ENCODE measurements around the gene KLF17. TPM values are rescaled to one million over a fixed set of nuclear protein-coding genes. Genes with fewer than 3 reads are reported as not detected.

KLF17 gene
- total RNA-seq, 2 experiments from 2014 or later: not detected

- Histone ChIP-seq H3K4me1 (ENCODE audit: insufficient read depth, low read length, poor library complexity, severe bottlenecking) (peaks cover 10% of the 10 kb centered on the region), H3K79me2 (ENCODE audit: insufficient read depth, low read depth, low read length) (no peaks in the 10 kb centered on the region), H3K4me3 (ENCODE audit: low read depth, low read length, poor library complexity, severe bottlenecking) (no peak overlapping the region), H3K36me3 (ENCODE audit: insufficient read depth, low read length) (no peaks in the 10 kb centered on the region), H2AFZ (ENCODE audit: low read length) (no peak overlapping the region), H3K9me2 (ENCODE audit: insufficient read depth, low read length) (no peaks in the 10 kb centered on the region), H3K4me2 (ENCODE audit: low read length) (no peak overlapping the region), H3K9me3 (ENCODE audit: low read length) (no peaks in the 10 kb centered on the region), H3K27ac (ENCODE audit: low read depth, low read length, poor library complexity, severe bottlenecking) (no peak overlapping the region), H4K20me1 (ENCODE audit: insufficient read depth, low read length) (no peaks in the 10 kb centered on the region)
- ChIA-PET POLR2A (no interaction called here), CTCF (ENCODE audit: unreplicated experiment) (no interaction called here)
- BruUV-seq (replicated peaks): no TSS peak
- DNase-seq (ENCODE audit: low spot score): no peak
- intact Hi-C loops (cut with micrococcal nuclease; ENCODE audit: unreplicated experiment): no loop called here
- no peak for TF ChIP-seq EZH2phosphoT487 (IDR thresholded peaks at IDR 0.05; ENCODE audit: borderline replicate concordance, low read depth, low read length)
- TF ChIP-seq CTCF (conservative IDR thresholded peaks at IDR 0.05; ENCODE audit: low read length): no peak
These were observed 40.5 kb upstream of the KLF17 start for GRCh38 chr1:44078104-44078503.

GRCh38 chr1:44079566-44079965 lies 39.1 kb upstream of the KLF17 start:
- ChIA-PET POLR2A (no interaction called here), CTCF (ENCODE audit: unreplicated experiment) (no interaction called here)
- no TSS peak for BruUV-seq (replicated peaks)
- no peak overlapping the region for H3K27ac ChIP-seq (ENCODE audit: low read depth, low read length, poor library complexity, severe bottlenecking)
- no peaks in the 10 kb centered on the region for H3K9me3 ChIP-seq (ENCODE audit: low read length)
- no peak for TF ChIP-seq CTCF (conservative IDR thresholded peaks at IDR 0.05; ENCODE audit: low read length)
- TF ChIP-seq EZH2phosphoT487 (IDR thresholded peaks at IDR 0.05; ENCODE audit: borderline replicate concordance, low read depth, low read length): no peak
- no peak overlapping the region for H3K4me2 ChIP-seq (ENCODE audit: low read length)
- H3K36me3 ChIP-seq (ENCODE audit: insufficient read depth, low read length): no peaks in the 10 kb centered on the region
- H4K20me1 ChIP-seq (ENCODE audit: insufficient read depth, low read length): no peaks in the 10 kb centered on the region
- H3K79me2 ChIP-seq (ENCODE audit: insufficient read depth, low read depth, low read length): no peaks in the 10 kb centered on the region
- H3K9me2 ChIP-seq (ENCODE audit: insufficient read depth, low read length): no peaks in the 10 kb centered on the region
- intact Hi-C loops (cut with micrococcal nuclease; ENCODE audit: unreplicated experiment): no loop called here
- H3K4me3 ChIP-seq (ENCODE audit: low read depth, low read length, poor library complexity, severe bottlenecking): no peak overlapping the region
- no peak overlapping the region for H2AFZ ChIP-seq (ENCODE audit: low read length)
- no peaks in the 10 kb centered on the region for H3K4me1 ChIP-seq (ENCODE audit: insufficient read depth, low read length, poor library complexity, severe bottlenecking)
- no peak for DNase-seq (ENCODE audit: low spot score)

- POLR2A ChIA-PET: interaction anchor here (0.7 kb wide), 3 partner anchors 52 to 781 kb away, joined by 3 to 4 read pairs (median 3); no protein-coding TSS in a partner anchor
- BruUV-seq (replicated peaks): no TSS peak
- CTCF ChIA-PET (ENCODE audit: unreplicated experiment): no interaction called here
These were observed 33.5 kb upstream of the KLF17 start for GRCh38 chr1:44084998-44085675.

More at GRCh38 chr1:44084998-44085675, 33.5 kb upstream of the KLF17 start:
- Histone ChIP-seq H3K4me3 (ENCODE audit: low read depth, low read length, poor library complexity, severe bottlenecking) (no peak overlapping the region), H4K20me1 (ENCODE audit: insufficient read depth, low read length) (no peaks in the 10 kb centered on the region), H3K36me3 (ENCODE audit: insufficient read depth, low read length) (no peaks in the 10 kb centered on the region), H3K4me2 (ENCODE audit: low read length) (no peak overlapping the region), H3K9me3 (ENCODE audit: low read length) (no peaks in the 10 kb centered on the region), H3K79me2 (ENCODE audit: insufficient read depth, low read depth, low read length) (no peaks in the 10 kb centered on the region), H2AFZ (ENCODE audit: low read length) (no peak overlapping the region), H3K9me2 (ENCODE audit: insufficient read depth, low read length) (no peaks in the 10 kb centered on the region), H3K27ac (ENCODE audit: low read depth, low read length, poor library complexity, severe bottlenecking) (no peak overlapping the region), H3K4me1 (ENCODE audit: insufficient read depth, low read length, poor library complexity, severe bottlenecking) (no peaks in the 10 kb centered on the region)
- intact Hi-C loops (cut with micrococcal nuclease; ENCODE audit: unreplicated experiment): no loop called here
- TF ChIP-seq EZH2phosphoT487 (IDR thresholded peaks at IDR 0.05; ENCODE audit: borderline replicate concordance, low read depth, low read length): no peak
- no peak for TF ChIP-seq CTCF (conservative IDR thresholded peaks at IDR 0.05; ENCODE audit: low read length)
- DNase-seq (ENCODE audit: low spot score): no peak

Measured in OCI-LY7 (cell line).